ENCODE data around the gene SENP1. TPM values are rescaled to one million over a fixed set of nuclear protein-coding genes. Genes with fewer than 3 reads are reported as not detected.

Gene SENP1
- total RNA-seq, 4 donors from 2014 or later = 2.2 to 20.3 (median 10.5) TPM

DNA sequence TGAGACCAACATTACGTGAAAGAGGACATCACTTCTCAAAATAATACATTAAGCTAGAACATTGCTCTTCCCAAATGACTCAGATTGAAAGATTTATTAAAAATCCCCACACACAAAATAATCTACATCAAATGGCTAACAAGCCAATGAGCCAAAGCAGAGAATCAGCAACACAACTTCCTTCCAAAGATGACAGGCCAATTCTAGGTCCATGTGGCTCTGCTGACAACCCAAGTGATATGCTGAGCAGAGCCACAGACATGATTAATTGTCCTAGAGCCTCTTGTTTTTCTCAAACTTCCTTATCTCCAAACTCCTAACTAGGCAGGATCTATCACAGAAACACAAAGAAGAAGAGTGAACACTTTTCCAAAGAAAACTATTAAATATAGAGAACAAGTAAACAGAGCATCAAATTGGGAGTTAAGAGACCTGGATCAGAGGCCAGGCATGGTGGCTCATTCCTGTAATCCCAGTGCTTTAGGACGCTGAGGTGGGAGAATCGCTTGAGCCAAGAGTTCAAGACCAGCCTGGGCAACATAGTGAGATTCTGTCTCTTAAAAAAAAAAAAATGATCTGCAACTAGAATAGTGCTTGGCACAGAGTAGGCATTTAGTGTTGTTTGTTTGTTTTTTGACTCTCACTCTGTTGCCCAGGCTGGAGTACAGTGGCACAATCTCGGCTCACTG is 38.5 kb downstream of the SENP1 start:
- no peak for DNase-seq
- Histone ChIP-seq H3K36me3 (peaks cover 0 to 64% (median 18%) of the 10 kb centered on the region in 4 donors), H3K9me3 (no peaks in the 10 kb centered on the region), H3K4me1 (no peaks in the 10 kb centered on the region), H3K27me3 (no peaks in the 10 kb centered on the region), H3K4me3 (no peak overlapping the region), H3K27ac (no peak overlapping the region)
- no peak for TF ChIP-seq EP300 (IDR thresholded peaks at IDR 0.05; ENCODE audit: low read depth)
- TF ChIP-seq, protein P1, sequence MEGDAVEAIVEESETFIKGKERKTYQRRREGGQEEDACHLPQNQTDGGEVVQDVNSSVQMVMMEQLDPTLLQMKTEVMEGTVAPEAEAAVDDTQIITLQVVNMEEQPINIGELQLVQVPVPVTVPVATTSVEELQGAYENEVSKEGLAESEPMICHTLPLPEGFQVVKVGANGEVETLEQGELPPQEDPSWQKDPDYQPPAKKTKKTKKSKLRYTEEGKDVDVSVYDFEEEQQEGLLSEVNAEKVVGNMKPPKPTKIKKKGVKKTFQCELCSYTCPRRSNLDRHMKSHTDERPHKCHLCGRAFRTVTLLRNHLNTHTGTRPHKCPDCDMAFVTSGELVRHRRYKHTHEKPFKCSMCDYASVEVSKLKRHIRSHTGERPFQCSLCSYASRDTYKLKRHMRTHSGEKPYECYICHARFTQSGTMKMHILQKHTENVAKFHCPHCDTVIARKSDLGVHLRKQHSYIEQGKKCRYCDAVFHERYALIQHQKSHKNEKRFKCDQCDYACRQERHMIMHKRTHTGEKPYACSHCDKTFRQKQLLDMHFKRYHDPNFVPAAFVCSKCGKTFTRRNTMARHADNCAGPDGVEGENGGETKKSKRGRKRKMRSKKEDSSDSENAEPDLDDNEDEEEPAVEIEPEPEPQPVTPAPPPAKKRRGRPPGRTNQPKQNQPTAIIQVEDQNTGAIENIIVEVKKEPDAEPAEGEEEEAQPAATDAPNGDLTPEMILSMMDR (IDR thresholded peaks at IDR 0.05) = no peak
- no peak for TF ChIP-seq POLR2AphosphoS5 (IDR thresholded peaks at IDR 0.05)
- TF ChIP-seq POLR2A (IDR thresholded peaks at IDR 0.05) = no peak
- WGBS, 2 donors (ENCODE audit: low coverage in 1 of 2) = 93 to 97% methylated on average over 4 of the region's 4 CpGs
- in situ Hi-C loops (cut with MboI; ENCODE audit: low pct_ligation_motif_present in 1 of 4, low pct_unique_long_range_greater_than_20kb in 1 of 4, low sequenced_read_pairs in 3 of 4) (no loop called here), intact Hi-C loops (cut with DNase I; ENCODE audit: low total_unique reads) (no loop called here)

DNA sequence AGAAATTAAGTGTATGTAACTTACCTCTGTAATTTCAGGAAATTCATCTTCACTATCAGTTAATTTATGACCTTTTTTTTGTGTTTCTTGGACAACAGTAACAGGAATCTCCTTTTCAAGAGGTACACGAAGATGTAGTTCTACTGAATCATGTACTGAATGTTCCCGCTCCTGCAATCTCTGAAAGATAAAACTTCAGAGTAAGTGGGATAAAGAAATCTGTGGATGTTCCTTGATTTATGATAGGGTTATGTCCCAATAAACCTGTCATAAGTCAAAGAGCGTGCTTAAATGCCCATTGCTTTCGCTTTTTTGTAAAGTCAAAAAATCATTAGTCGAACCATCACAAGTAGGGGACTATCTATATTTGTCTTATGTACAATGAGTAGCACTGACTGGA is 40.8 kb downstream of the SENP1 start:
- in situ Hi-C loops (cut with MboI; ENCODE audit: low pct_ligation_motif_present in 1 of 4, low pct_unique_long_range_greater_than_20kb in 1 of 4, low sequenced_read_pairs in 3 of 4) (no loop called here), intact Hi-C loops (cut with DNase I; ENCODE audit: low total_unique reads) (no loop called here)
- no peak overlapping the region for H3K4me3 ChIP-seq
- no peak for TF ChIP-seq EP300 (IDR thresholded peaks at IDR 0.05; ENCODE audit: low read depth)
- TF ChIP-seq, protein P1 (IDR thresholded peaks at IDR 0.05) = no peak
- no peak for TF ChIP-seq POLR2AphosphoS5 (IDR thresholded peaks at IDR 0.05)
- TF ChIP-seq POLR2A (IDR thresholded peaks at IDR 0.05) = no peak
- no peak for DNase-seq
- H3K27ac ChIP-seq = no peak overlapping the region
- H3K4me1 ChIP-seq = no peaks in the 10 kb centered on the region
- no peaks in the 10 kb centered on the region for H3K27me3 ChIP-seq
- 95% methylated on average over 5 of the region's 5 CpGs for WGBS, 2 donors (ENCODE audit: low coverage in 1 of 2)
- H3K36me3 ChIP-seq = peaks cover 0 to 73% (median 26%) of the 10 kb centered on the region in 4 donors
- H3K9me3 ChIP-seq = no peaks in the 10 kb centered on the region

DNA sequence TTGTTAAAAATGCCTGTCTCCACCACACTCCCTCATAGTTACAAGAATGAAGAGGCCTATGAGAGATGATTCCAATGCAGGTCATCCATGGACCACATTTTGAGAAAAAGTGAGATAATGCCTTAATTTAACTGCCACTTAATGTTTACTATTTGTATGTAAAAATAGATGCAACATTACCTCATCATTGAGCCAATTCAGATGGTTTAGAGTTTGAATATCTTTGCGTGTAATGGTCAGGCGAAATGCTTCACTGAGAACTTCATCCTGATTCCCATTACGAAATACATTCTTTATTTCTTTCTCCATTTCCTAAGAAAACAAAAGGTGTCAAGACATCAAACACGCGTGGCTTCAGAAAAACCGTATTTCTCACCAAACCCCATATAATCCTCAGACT is 42.3 kb downstream of the SENP1 start:
- TF ChIP-seq EP300 (IDR thresholded peaks at IDR 0.05; ENCODE audit: low read depth) (no peak), POLR2AphosphoS5 (IDR thresholded peaks at IDR 0.05) (no peak), POLR2A (IDR thresholded peaks at IDR 0.05) (no peak)
- TF ChIP-seq, protein P1 (IDR thresholded peaks at IDR 0.05) = no peak
- in situ Hi-C loops (cut with MboI; ENCODE audit: low pct_ligation_motif_present in 1 of 4, low pct_unique_long_range_greater_than_20kb in 1 of 4, low sequenced_read_pairs in 3 of 4) (no loop called here), intact Hi-C loops (cut with DNase I; ENCODE audit: low total_unique reads) (no loop called here)
- no peaks in the 10 kb centered on the region for H3K27me3 ChIP-seq
- no peaks in the 10 kb centered on the region for H3K9me3 ChIP-seq
- H3K36me3 ChIP-seq = peaks cover 0 to 88% (median 28%) of the 10 kb centered on the region in 4 donors
- no peak for DNase-seq
- no peak overlapping the region for H3K4me3 ChIP-seq
- no peak overlapping the region for H3K27ac ChIP-seq
- 92 to 94% methylated on average over 4 to 6 of the region's 6 CpGs for WGBS, 2 donors (ENCODE audit: low coverage in 1 of 2)
- H3K4me1 ChIP-seq = no peaks in the 10 kb centered on the region

DNA sequence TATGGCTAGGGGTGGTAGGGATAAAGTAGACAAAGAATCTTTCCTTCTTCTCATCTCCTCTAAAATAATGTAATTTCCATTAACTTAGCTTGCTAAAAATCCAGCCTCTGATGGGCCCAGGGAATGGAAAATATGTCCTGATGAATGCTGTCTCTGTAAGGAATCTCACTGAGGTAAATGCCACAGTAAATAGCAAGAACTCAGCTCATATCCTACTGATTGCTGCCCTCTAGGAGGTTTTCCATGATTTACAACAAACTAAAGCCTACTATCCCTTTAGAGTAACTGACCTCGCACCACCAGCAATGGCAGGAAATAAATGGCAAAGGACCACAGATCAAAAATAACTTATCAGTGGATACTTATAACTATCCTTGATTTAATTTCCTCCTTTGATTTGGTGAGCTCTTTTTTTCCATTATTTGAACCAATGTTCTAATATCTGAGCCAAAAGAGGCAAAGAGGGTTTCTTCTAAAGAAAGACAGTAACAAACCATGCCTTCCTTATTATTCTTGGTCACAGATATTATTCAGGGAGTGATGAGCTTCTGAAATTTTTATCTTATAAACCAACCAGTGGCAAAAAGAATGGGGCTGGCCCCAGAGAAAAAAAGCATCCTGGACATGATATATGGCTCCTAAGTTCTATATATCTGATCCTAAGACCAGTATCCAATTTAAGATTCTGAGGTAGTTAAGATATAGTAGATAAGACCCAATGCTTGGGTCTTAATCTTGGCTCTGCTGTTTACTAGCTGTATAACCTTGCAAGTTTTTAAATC is 43.8 kb downstream of the SENP1 start:
- intact Hi-C loops (cut with DNase I; ENCODE audit: low total_unique reads) = no loop called here

More for the DNA sequence above, 43.8 kb downstream of the SENP1 start:
- TF ChIP-seq, protein P1 (IDR thresholded peaks at IDR 0.05) = peak in 1 of 5 experiments; percentile 10
- no peak for TF ChIP-seq EP300 (IDR thresholded peaks at IDR 0.05; ENCODE audit: low read depth)
- Histone ChIP-seq H3K4me3 (no peak overlapping the region), H3K36me3 (peaks cover 0 to 85% (median 29%) of the 10 kb centered on the region in 4 donors), H3K27ac (no peak overlapping the region), H3K27me3 (no peaks in the 10 kb centered on the region), H3K4me1 (no peaks in the 10 kb centered on the region), H3K9me3 (no peaks in the 10 kb centered on the region)
- no peak for DNase-seq
- in situ Hi-C loops (cut with MboI; ENCODE audit: low pct_ligation_motif_present in 1 of 4, low pct_unique_long_range_greater_than_20kb in 1 of 4, low sequenced_read_pairs in 3 of 4) = no loop called here
- 70 to 88% methylated on average over 1 of the region's 1 CpG for WGBS, 2 donors (ENCODE audit: low coverage in 1 of 2)
